A549 (cell line): ENCODE data around the gene CLTRN. TPM values are rescaled to one million over a fixed set of nuclear protein-coding genes. Genes with fewer than 3 reads are reported as not detected.
A peak's percentile ranks its signal among the peaks of the same experiment; 100 is the strongest.

Experiments used
- ATAC-seq, 2 experiments: fragments of 200-7000 bp in 1 of 2; fragments of >200 bp in 1 of 2; cut with Nextera tagmentation in 1 of 2; cut with Tn5 transposase in 1 of 2; 3 replicates each; pipeline versions ENCODE4 v1.8.0 to v1.9.1; 2018 to 2020; ENCODE audit warnings: mild to moderate bottlenecking in 1 of 2, moderate library complexity in 1 of 2
- CTCF ChIA-PET: fragments of 300-600 bp; sonication (Branson Sonifier 250); formaldehyde crosslinking; extraction: SDS; loops from one replicate; lab custom pipeline; 2021; ENCODE audit warnings: antibody characterized with exemption, inconsistent platforms; lab: Yijun Ruan, JAX
- POLR2A ChIA-PET: fragments of 350-600 bp; formaldehyde crosslinking; extraction: SDS; loops from one replicate; lab custom pipeline; 2021; ENCODE audit warnings: antibody characterized with exemption, inconsistent platforms; lab: Yijun Ruan, JAX
- DNase-seq, 2 experiments: peaks; one replicate each; pipeline versions ENCODE4 v3.0.0 to v3.0.0-alpha.2; 2011 to 2016; ENCODE audit warnings: low read depth in 1 of 2, low spot score in 1 of 2
- FAIRE-seq: peaks from 2 replicates; lab custom pipeline; 2011; peaks lifted over from hg19 to GRCh38; lab: Jason Lieb, UNC
- H3K27ac ChIP-seq, 2 experiments: fragments of >200 bp; sonication (Bioruptor Twin); formaldehyde crosslinking; 3 replicates each; pipeline ENCODE4 v1.5.1; 2016 to 2017
- H3K4me1 ChIP-seq: fragments of >200 bp; sonication (Bioruptor Twin); formaldehyde crosslinking; 3 replicates; pipeline ENCODE4 v1.6.1; 2016
- H3K4me2 ChIP-seq: fragments of >200 bp; sonication (Bioruptor Twin); formaldehyde crosslinking; 3 replicates; pipeline ENCODE4 v1.6.1; 2016
- H3K4me3 ChIP-seq: fragments of >200 bp; sonication (Bioruptor Twin); formaldehyde crosslinking; 3 replicates; pipeline ENCODE4 v1.5.1; 2016
- H3K9me3 ChIP-seq: fragments of >200 bp; sonication (Bioruptor Twin); formaldehyde crosslinking; 3 replicates; pipeline ENCODE4 v1.6.1; 2016
- ATOH8 ChIP-seq: fragments of 250-450 bp; sonication (Bioruptor Pico); IDR thresholded peaks from 2 replicates; pipeline ENCODE4 v1.5.0; 2020; ENCODE audit warnings: low read depth, mild to moderate bottlenecking, moderate library complexity
- CBX2 ChIP-seq: fragments of 200-600 bp; sonication (generic); IDR thresholded peaks from 2 replicates; pipeline ENCODE4 v1.6.1; 2016; ENCODE audit warnings: low read depth, mild to moderate bottlenecking, borderline replicate concordance
- CTCF ChIP-seq: fragments of >200 bp; sonication (Bioruptor Twin); formaldehyde crosslinking; IDR thresholded peaks from 3 replicates; pipeline ENCODE4 v1.5.1; 2016
- E2F6 ChIP-seq: IDR thresholded peaks from 2 replicates; pipeline ENCODE4 v1.6.1; 2012; ENCODE audit warnings: low read depth, borderline replicate concordance
- ESRRA ChIP-seq: fragments of 150-350 bp; IDR thresholded peaks from 2 replicates; pipeline ENCODE4 v1.6.1; 2014; ENCODE audit warnings: mild to moderate bottlenecking, low read length, borderline replicate concordance
- FOSL2 ChIP-seq, 2 experiments: fragments of 450-650 bp in 1 of 2; fragments of >200 bp in 1 of 2; sonication (Bioruptor Twin) in 1 of 2; formaldehyde crosslinking; IDR thresholded peaks; 2 replicates each; pipeline versions ENCODE4 v1.5.0 to v1.6.1; 2016 to 2020; ENCODE audit warnings: mild to moderate bottlenecking in 1 of 2, moderate library complexity in 1 of 2
- HES2 ChIP-seq: fragments of >200 bp; sonication (Bioruptor Twin); formaldehyde crosslinking; IDR thresholded peaks from 2 replicates; pipeline ENCODE4 v1.6.1; 2016
- HEYL ChIP-seq: fragments of 250-450 bp; sonication (Bioruptor Pico); IDR thresholded peaks from 2 replicates; pipeline ENCODE4 v1.8.0; 2021; ENCODE audit warnings: mild to moderate bottlenecking, moderate library complexity
- HOXB5 ChIP-seq: fragments of 250-450 bp; sonication (Bioruptor Pico); IDR thresholded peaks from 2 replicates; pipeline ENCODE4 v1.5.0; 2020; ENCODE audit warnings: mild to moderate bottlenecking, moderate library complexity
- JUN ChIP-seq, 2 experiments: fragments of >200 bp; sonication (Bioruptor Twin); formaldehyde crosslinking; IDR thresholded peaks; 2 replicates in 1 of 2; 3 replicates in 1 of 2; pipeline ENCODE4 v1.6.1; 2016 to 2017
- MAFK ChIP-seq: fragments of 450-650 bp; IDR thresholded peaks from 2 replicates; pipeline ENCODE4 v1.6.1; 2014; ENCODE audit not compliant: partially characterized antibody
- MAZ ChIP-seq: fragments of 150-350 bp; IDR thresholded peaks from 2 replicates; pipeline ENCODE4 v1.6.1; 2014; ENCODE audit warnings: antibody characterized with exemption, low read depth, low read length, borderline replicate concordance
- NR3C1 ChIP-seq: fragments of >200 bp; sonication (Bioruptor Twin); formaldehyde crosslinking; IDR thresholded peaks from 3 replicates; pipeline ENCODE4 v1.6.1; 2017
- PHF8 ChIP-seq: fragments of 200-600 bp; sonication (generic); IDR thresholded peaks from 2 replicates; pipeline ENCODE4 v1.6.1; 2016; ENCODE audit warnings: low read depth, mild to moderate bottlenecking, antibody characterized with exemption, moderate library complexity, borderline replicate concordance
- POLR2A ChIP-seq: IDR thresholded peaks from 2 replicates; pipeline ENCODE4 v1.6.1; 2012; ENCODE audit warnings: mild to moderate bottlenecking, low read length
- RAD21 ChIP-seq, 2 experiments: fragments of >200 bp in 1 of 2; sonication (Bioruptor Twin) in 1 of 2; formaldehyde crosslinking in 1 of 2; IDR thresholded peaks in 1 of 2; conservative IDR thresholded peaks in 1 of 2; 2 replicates in 1 of 2; 3 replicates in 1 of 2; pipeline ENCODE4 v1.6.1; 2012 to 2018; ENCODE audit warnings: inconsistent platforms in 1 of 2
- REST ChIP-seq: fragments of 200-600 bp; sonication (generic); IDR thresholded peaks from 2 replicates; pipeline ENCODE4 v1.6.1; 2016; ENCODE audit warnings: antibody characterized with exemption, mild to moderate bottlenecking, moderate library complexity
- SMC3 ChIP-seq: fragments of >200 bp; sonication (Bioruptor Twin); formaldehyde crosslinking; IDR thresholded peaks from 3 replicates; pipeline ENCODE4 v1.6.1; 2018; ENCODE audit warnings: inconsistent platforms
- TFCP2L1 ChIP-seq: fragments of 250-450 bp; sonication (Bioruptor Pico); IDR thresholded peaks from 2 replicates; pipeline ENCODE4 v1.5.0; 2021; ENCODE audit warnings: mild to moderate bottlenecking
- ZC3H11A ChIP-seq: fragments of 450-650 bp; IDR thresholded peaks from 2 replicates; pipeline ENCODE4 v1.6.1; 2014; ENCODE audit warnings: antibody characterized with exemption, mild to moderate bottlenecking
- ZNF302 ChIP-seq: fragments of 250-450 bp; sonication (Bioruptor Pico); IDR thresholded peaks from 2 replicates; pipeline ENCODE4 v1.9.0; 2021; ENCODE audit warnings: inconsistent platforms, mild to moderate bottlenecking, moderate library complexity
- ZSCAN20 ChIP-seq: fragments of 250-450 bp; sonication (Bioruptor Pico); IDR thresholded peaks from 2 replicates; pipeline ENCODE4 v1.8.0; 2022; ENCODE audit warnings: mild to moderate bottlenecking, moderate library complexity
- WGBS: methylation state at CpG from one replicate; pipeline ENCODE4 v1.1.6; 2017; ENCODE audit errors: missing lambda C conversion rate; 5-methylcytosine and 5-hydroxymethylcytosine counted together
- polyA plus RNA-seq, 4 experiments: library from polyadenylated mRNA; depleted of rRNA in 3 of 4; stranded (reverse); fragments of >200 nt; fragmentation: RNase III in 1 of 4; extraction: RNeasy Plus Mini Kit Qiagen cat#74134 plus additional on column Dnase treatment in 1 of 4; gene quantifications; 2 replicates in 3 of 4; 3 replicates in 1 of 4; pipeline ENCODE4 v1.2.3, GENCODE V29; 2011 to 2017

CLTRN gene
- polyA plus RNA-seq, 2 of the 4 experiments (the other 2 are of a cell fraction): 0.46 to 2.5 TPM

GRCh38 chrX:15686818-15687685 is 22.4 kb upstream of the CLTRN start:
- H3K27ac ChIP-seq: no peak overlapping the region
- peak; percentile 90 to 92 for ATAC-seq
- WGBS: 41% methylated on average over 6 of the region's 6 CpGs
- CTCF ChIA-PET: interaction anchor here (0.8 to 1.8 kb wide), 10 partner anchors 10 to 194 kb away, joined by 3 to 6 read pairs (median 3); partner anchors contain the start of gene PIR
- POLR2A ChIA-PET: no interaction called here
- H3K4me1 ChIP-seq: no peaks in the 10 kb centered on the region
- H3K4me3 ChIP-seq: no peak overlapping the region
- peak; percentile 39 for FAIRE-seq
- peak; percentile 46 to 54 for DNase-seq
- no peaks in the 10 kb centered on the region for H3K9me3 ChIP-seq
- no peak overlapping the region for H3K4me2 ChIP-seq
- peak; percentile 47; the same call in 2 of the 3 replicates for TF ChIP-seq SMC3
- TF ChIP-seq MAZ: no peak
- no peak for TF ChIP-seq JUN (IDR thresholded peaks at IDR 0.05)
- peak; percentile 55 to 61 for TF ChIP-seq RAD21 (conservative IDR thresholded peaks at IDR 0.05 in 1 of 2, IDR thresholded peaks at IDR 0.05 in 1 of 2)
- TF ChIP-seq TFCP2L1 (CRISPR knock-in tag): no peak
- TF ChIP-seq HES2: no peak
- TF ChIP-seq CTCF: peak; percentile 66
- TF ChIP-seq HOXB5 (CRISPR knock-in tag): peak; percentile 78
- no peak for TF ChIP-seq PHF8
- TF ChIP-seq ZC3H11A: no peak

GRCh38 chrX:15683193-15683592 is 18.6 kb upstream of the CLTRN start:
- no peak for FAIRE-seq
- no peak for ATAC-seq
- Histone ChIP-seq H3K4me3 (no peak overlapping the region), H3K4me1 (no peaks in the 10 kb centered on the region), H3K9me3 (no peaks in the 10 kb centered on the region), H3K27ac (no peak overlapping the region), H3K4me2 (no peak overlapping the region)
- TF ChIP-seq NR3C1: no peak
- no peak for TF ChIP-seq POLR2A
- no peak for TF ChIP-seq ZNF302
- TF ChIP-seq ATOH8 (CRISPR knock-in tag): no peak
- no peak for TF ChIP-seq REST
- TF ChIP-seq TFCP2L1 (CRISPR knock-in tag): no peak
- no peak for TF ChIP-seq ESRRA
- TF ChIP-seq ZSCAN20 (CRISPR knock-in tag): no peak
- no peak for TF ChIP-seq E2F6
- TF ChIP-seq CBX2: no peak
- TF ChIP-seq RAD21 (conservative IDR thresholded peaks at IDR 0.05 in 1 of 2, IDR thresholded peaks at IDR 0.05 in 1 of 2): no peak
- TF ChIP-seq FOSL2 (IDR thresholded peaks at IDR 0.05): no peak
- TF ChIP-seq FOSL2 (CRISPR knock-in tag; IDR thresholded peaks at IDR 0.05): no peak
- TF ChIP-seq HEYL (CRISPR knock-in tag): no peak
- no peak for TF ChIP-seq MAFK
- ChIA-PET CTCF (interaction anchor here (0.6 kb wide), 1 partner anchor 353 kb away, joined by 3 read pairs; no protein-coding TSS in a partner anchor), POLR2A (no interaction called here)
- DNase-seq: no peak
- WGBS: 91% methylated on average over 6 of the region's 6 CpGs
